COR-L47 (cell line): ENCODE results near the gene HDAC9.
"Not testable (repeated sequence)": the region's sequence is repeated elsewhere in the genome, so short reads cannot be mapped to it uniquely, and the experiment has no call there.

ENCODE experiments used
- DNase-seq: peaks from one replicate; lab custom pipeline; 2025; lab: John Stamatoyannopoulos, UW

HDAC9 gene

GRCh38 chr7:18971839-18972238, 476.3 kb downstream of the HDAC9 start:
- DNase-seq = no peak

- no peak for DNase-seq
These were observed 479.3 kb downstream of the HDAC9 start for GRCh38 chr7:18974803-18975202.

- DNase-seq = no peak
These were observed 479.7 kb downstream of the HDAC9 start for GRCh38 chr7:18975276-18975675.

- DNase-seq = no peak
These were observed 480.2 kb downstream of the HDAC9 start for GRCh38 chr7:18975689-18976280.

- DNase-seq = no peak
These were observed 481.3 kb downstream of the HDAC9 start for GRCh38 chr7:18976715-18977471.

GRCh38 chr7:18978108-18978495, 482.6 kb downstream of the HDAC9 start:
- no peak for DNase-seq

- DNase-seq = not testable (repeated sequence)
These were observed 495.2 kb downstream of the HDAC9 start for GRCh38 chr7:18990700-18991099.

- no peak for DNase-seq
These were observed 498.6 kb downstream of the HDAC9 start for GRCh38 chr7:18993933-18994668.

GRCh38 chr7:18995270-18995671, 499.7 kb downstream of the HDAC9 start:
- DNase-seq = no peak

GRCh38 chr7:18995811-18996426, 500.4 kb downstream of the HDAC9 start:
- no peak for DNase-seq

GRCh38 chr7:18996583-18996982, 501.0 kb downstream of the HDAC9 start:
- no peak for DNase-seq

GRCh38 chr7:18997477-18998150, 502.1 kb downstream of the HDAC9 start:
- no peak for DNase-seq

- DNase-seq = no peak
These were observed 504.9 kb downstream of the HDAC9 start for GRCh38 chr7:19000410-19000809.

- DNase-seq = no peak
These were observed 506.3 kb downstream of the HDAC9 start for GRCh38 chr7:19001854-19002253.

GRCh38 chr7:19009241-19009935, 513.8 kb downstream of the HDAC9 start:
- DNase-seq = no peak

- no peak for DNase-seq
These were observed 514.4 kb downstream of the HDAC9 start for GRCh38 chr7:19009936-19010280.

- DNase-seq = no peak
These were observed 515.7 kb downstream of the HDAC9 start for GRCh38 chr7:19011212-19011611.

- no peak for DNase-seq
These were observed 519.5 kb downstream of the HDAC9 start for GRCh38 chr7:19015098-19015497.

- no peak for DNase-seq
These were observed 520.6 kb downstream of the HDAC9 start for GRCh38 chr7:19016140-19016539.

- DNase-seq = no peak
These were observed 521.8 kb downstream of the HDAC9 start for GRCh38 chr7:19017374-19017773.

GRCh38 chr7:19020062-19020461, 524.5 kb downstream of the HDAC9 start:
- DNase-seq = no peak

- no peak for DNase-seq
These were observed 525.2 kb downstream of the HDAC9 start for GRCh38 chr7:19020711-19021110.
